Hepatocyte (in vitro differentiated cells): ENCODE results near the gene VPS18. TPM values are rescaled to one million over a fixed set of nuclear protein-coding genes. Genes with fewer than 3 reads are reported as not detected.

Experiments used
- DNase-seq: peaks from one replicate; pipeline ENCODE4 v3.0.0-alpha.2; 2016; ENCODE audit warnings: low spot score
- H2AFZ ChIP-seq: fragments of 200-600 bp; sonication (generic); 2 replicates; pipeline ENCODE4 v1.6.0; 2016; ENCODE audit warnings: antibody characterized with exemption, mild to moderate bottlenecking
- H3K27ac ChIP-seq: fragments of 200-600 bp; sonication (generic); 2 replicates; pipeline ENCODE4 v1.5.1; 2016; ENCODE audit warnings: mild to moderate bottlenecking
- H3K27me3 ChIP-seq: fragments of 200-600 bp; sonication (generic); 2 replicates; pipeline ENCODE4 v1.6.1; 2016
- H3K36me3 ChIP-seq: fragments of 200-600 bp; sonication (generic); replicated peaks from 2 replicates; pipeline ENCODE4 v1.5.1; 2016; ENCODE audit warnings: low read depth; ENCODE audit not compliant: insufficient read depth
- H3K4me1 ChIP-seq: fragments of 200-600 bp; sonication (generic); 2 replicates; pipeline ENCODE4 v1.5.1; 2016; ENCODE audit warnings: mild to moderate bottlenecking, moderate library complexity; ENCODE audit not compliant: insufficient read depth
- H3K4me2 ChIP-seq: fragments of 200-600 bp; sonication (generic); 2 replicates; pipeline ENCODE4 v1.6.0; 2016
- H3K4me3 ChIP-seq: fragments of 200-600 bp; sonication (generic); 2 replicates; pipeline ENCODE4 v1.5.1; 2016; ENCODE audit warnings: mild to moderate bottlenecking
- H3K79me2 ChIP-seq: fragments of 200-600 bp; sonication (generic); 2 replicates; pipeline ENCODE4 v1.6.0; 2017; ENCODE audit warnings: mild to moderate bottlenecking
- H3K9me2 ChIP-seq: fragments of 200-600 bp; sonication (generic); replicated peaks from 2 replicates; pipeline ENCODE4 v1.6.0; 2017; ENCODE audit warnings: mild to moderate bottlenecking; ENCODE audit not compliant: insufficient read depth
- H3K9me3 ChIP-seq: fragments of 200-600 bp; sonication (generic); 2 replicates; pipeline ENCODE4 v1.5.1; 2016; ENCODE audit warnings: low read depth, mild to moderate bottlenecking
- H4K20me1 ChIP-seq: fragments of 200-600 bp; sonication (generic); 2 replicates; pipeline ENCODE4 v1.6.0; 2016; ENCODE audit warnings: mild to moderate bottlenecking; ENCODE audit not compliant: insufficient read depth, poor library complexity, severe bottlenecking
- CTCF ChIP-seq: fragments of 200-600 bp; sonication (generic); IDR thresholded peaks from 2 replicates; pipeline ENCODE4 v1.5.1; 2016; ENCODE audit warnings: antibody characterized with exemption, mild to moderate bottlenecking; ENCODE audit not compliant: poor library complexity
- EZH2 ChIP-seq: fragments of 200-600 bp; sonication (generic); IDR thresholded peaks from 2 replicates; pipeline ENCODE4 v1.6.1; 2016; ENCODE audit warnings: antibody characterized with exemption, mild to moderate bottlenecking, borderline replicate concordance
- EZH2phosphoT487 ChIP-seq: fragments of 200-600 bp; sonication (generic); IDR thresholded peaks from one replicate; pipeline ENCODE4 v1.6.1; 2018; ENCODE audit warnings: antibody characterized with exemption, mild to moderate bottlenecking, low read depth, moderate library complexity; ENCODE audit not compliant: unreplicated experiment, severe bottlenecking
- WGBS: methylation state at CpG from one replicate; pipeline ENCODE4 v1.1.6; 2016; ENCODE audit warnings: low lambda C conversion rate; ENCODE audit errors: missing lambda C conversion rate; 5-methylcytosine and 5-hydroxymethylcytosine counted together
- polyA plus RNA-seq: library from polyadenylated mRNA; unstranded; fragments of >200 nt; fragmentation: Nextera tagmentation; extraction: Ambion mirVana; gene quantifications from 2 replicates; pipeline ENCODE4 v1.2.1, GENCODE V29; 2016
- total RNA-seq: library from RNA; depleted of rRNA; stranded (reverse); fragments of >200 nt; gene quantifications from 2 replicates; pipeline ENCODE4 v1.2.3, GENCODE V29; 2014

Gene VPS18
- total and polyA plus RNA-seq, 2 experiments from 2014 or later: 38.3 to 40.3 TPM

GRCh38 chr15:40940296-40940801 lies 46.1 kb downstream of the VPS18 start:
- Histone ChIP-seq H3K79me2 (no peaks in the 10 kb centered on the region), H3K4me2 (no peak overlapping the region), H3K4me3 (no peak overlapping the region), H3K9me2 (no peaks in the 10 kb centered on the region), H2AFZ (no peak overlapping the region), H3K9me3 (no peaks in the 10 kb centered on the region), H3K4me1 (peaks cover 11% of the 10 kb centered on the region), H3K36me3 (no peaks in the 10 kb centered on the region), H4K20me1 (no peaks in the 10 kb centered on the region), H3K27me3 (no peaks in the 10 kb centered on the region), H3K27ac (peak overlapping the region; percentile 84)
- WGBS: 71% methylated on average over 15 of the region's 15 CpGs
- DNase-seq: no peak
- TF ChIP-seq CTCF (no peak), EZH2phosphoT487 (no peak), EZH2 (no peak)

- TF ChIP-seq CTCF: no peak
- TF ChIP-seq EZH2phosphoT487: no peak
- TF ChIP-seq EZH2: no peak
- no peaks in the 10 kb centered on the region for H3K79me2 ChIP-seq
- H3K27me3 ChIP-seq: no peaks in the 10 kb centered on the region
- no peaks in the 10 kb centered on the region for H3K9me3 ChIP-seq
- H3K4me1 ChIP-seq: peaks cover 11% of the 10 kb centered on the region
- peak overlapping the region; percentile 96 for H3K4me2 ChIP-seq
- H3K9me2 ChIP-seq: no peaks in the 10 kb centered on the region
- H2AFZ ChIP-seq: peak overlapping the region; percentile 38
- WGBS: 17% methylated on average over 7 of the region's 7 CpGs
- H3K27ac ChIP-seq: peak overlapping the region; percentile 84
- H4K20me1 ChIP-seq: no peaks in the 10 kb centered on the region
- H3K36me3 ChIP-seq: no peaks in the 10 kb centered on the region
- H3K4me3 ChIP-seq: no peak overlapping the region
- no peak for DNase-seq
Observed at GRCh38 chr15:40941068-40941527, 46.8 kb downstream of the VPS18 start.

- WGBS: 2% methylated on average over 53 of the region's 92 CpGs
- DNase-seq: peak; percentile 92
- H2AFZ ChIP-seq: peak overlapping the region; percentile 91
Observed at GRCh38 chr15:40941528-40942336, 47.5 kb downstream of the VPS18 start.

More at GRCh38 chr15:40941528-40942336, 47.5 kb downstream of the VPS18 start:
- peak overlapping the region; percentile 27 for H3K4me3 ChIP-seq
- no peaks in the 10 kb centered on the region for H3K79me2 ChIP-seq
- H3K27me3 ChIP-seq: no peaks in the 10 kb centered on the region
- peak overlapping the region; percentile 96 for H3K4me2 ChIP-seq
- no peaks in the 10 kb centered on the region for H4K20me1 ChIP-seq
- TF ChIP-seq CTCF (peak; percentile 47), EZH2 (no peak)
- H3K9me3 ChIP-seq: no peaks in the 10 kb centered on the region
- H3K9me2 ChIP-seq: no peaks in the 10 kb centered on the region
- peak overlapping the region; percentile 84 for H3K27ac ChIP-seq
- no peaks in the 10 kb centered on the region for H3K36me3 ChIP-seq
- peaks cover 11% of the 10 kb centered on the region for H3K4me1 ChIP-seq
